ENCODE results near the gene FAM161A. TPM values are rescaled to one million over a fixed set of nuclear protein-coding genes. Genes with fewer than 3 reads are reported as not detected.

Gene FAM161A
- total and polyA plus RNA-seq, 2 experiments from 2014 or later = 16.2 to 27.4 TPM

DNA sequence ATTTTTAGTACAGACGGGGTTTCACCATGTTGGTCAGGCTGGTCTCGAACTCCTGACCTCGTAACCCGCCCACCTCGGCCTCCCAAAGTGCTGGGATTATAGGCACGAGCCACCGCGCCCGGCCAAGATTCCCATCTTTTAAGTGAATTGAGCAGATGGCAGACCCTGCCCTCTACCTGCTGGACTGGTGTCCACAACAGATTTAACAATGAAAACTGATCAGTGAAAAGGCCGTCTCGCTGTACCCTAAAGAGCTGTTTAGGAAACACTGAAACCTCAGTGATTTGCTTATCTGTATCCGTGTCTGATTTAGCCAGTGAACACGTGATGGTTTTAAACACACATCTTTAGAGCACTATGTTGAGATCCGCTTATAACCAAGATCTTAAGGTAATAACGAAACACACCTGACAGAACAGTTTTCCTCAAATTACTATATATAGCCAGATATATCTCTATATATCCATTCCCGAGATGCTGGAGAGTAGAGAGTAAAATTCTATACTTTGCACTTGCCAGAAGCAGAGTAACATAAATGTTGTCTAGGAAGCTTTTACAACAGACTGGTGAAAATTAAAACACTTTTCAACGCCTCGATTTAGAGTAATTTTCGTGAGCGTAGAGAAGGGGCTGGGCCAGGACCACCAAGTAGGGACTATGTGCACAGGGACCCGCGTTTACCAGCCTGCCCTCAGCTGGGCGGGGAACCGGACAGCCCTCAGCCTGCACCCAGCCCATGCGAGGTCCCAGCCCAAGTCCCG, 594 bp downstream of the FAM161A start:
- Mint-ChIP-seq H3K9me3 (no peaks in the 10 kb centered on the region), H3K27me3 (ENCODE audit: insufficient read depth, low read depth, poor library complexity) (peaks cover 16% of the 10 kb centered on the region), H3K4me3 (peak overlapping the region; percentile 89), H3K4me1 (peaks cover 11% of the 10 kb centered on the region; the same call in 2 of the 3 replicates), H3K27ac (peak overlapping the region; percentile 95), H3K36me3 (ENCODE audit: low read depth) (no peaks in the 10 kb centered on the region)
- Histone ChIP-seq H2AFZ (peak overlapping the region; percentile 94), H3K79me2 (replicated peaks; ENCODE audit: insufficient read depth) (no peaks in the 10 kb centered on the region), H4K20me1 (replicated peaks; ENCODE audit: insufficient read depth) (no peaks in the 10 kb centered on the region), H3K4me1 (ENCODE audit: insufficient read depth) (no peaks in the 10 kb centered on the region), H3K27ac (ENCODE audit: low read depth) (0 out of 2 replicates have a peak overlapping the region, but pooled peaks have one; percentile 60), H3K4me2 (peak overlapping the region; percentile 86), H3F3A (replicated peaks; ENCODE audit: low read depth) (no peaks in the 10 kb centered on the region; the same call in 1 of the 2 replicates), H3K27me3 (ENCODE audit: insufficient read depth) (no peaks in the 10 kb centered on the region), H3K9me2 (ENCODE audit: insufficient read depth) (no peaks in the 10 kb centered on the region), H3K36me3 (ENCODE audit: insufficient read depth) (no peaks in the 10 kb centered on the region), H3K4me3 (peak overlapping the region; percentile 77)
- DNase-seq (ENCODE audit: low spot score) = peak; percentile 74
- peak; percentile 82 for ATAC-seq
- TF ChIP-seq, protein P1, sequence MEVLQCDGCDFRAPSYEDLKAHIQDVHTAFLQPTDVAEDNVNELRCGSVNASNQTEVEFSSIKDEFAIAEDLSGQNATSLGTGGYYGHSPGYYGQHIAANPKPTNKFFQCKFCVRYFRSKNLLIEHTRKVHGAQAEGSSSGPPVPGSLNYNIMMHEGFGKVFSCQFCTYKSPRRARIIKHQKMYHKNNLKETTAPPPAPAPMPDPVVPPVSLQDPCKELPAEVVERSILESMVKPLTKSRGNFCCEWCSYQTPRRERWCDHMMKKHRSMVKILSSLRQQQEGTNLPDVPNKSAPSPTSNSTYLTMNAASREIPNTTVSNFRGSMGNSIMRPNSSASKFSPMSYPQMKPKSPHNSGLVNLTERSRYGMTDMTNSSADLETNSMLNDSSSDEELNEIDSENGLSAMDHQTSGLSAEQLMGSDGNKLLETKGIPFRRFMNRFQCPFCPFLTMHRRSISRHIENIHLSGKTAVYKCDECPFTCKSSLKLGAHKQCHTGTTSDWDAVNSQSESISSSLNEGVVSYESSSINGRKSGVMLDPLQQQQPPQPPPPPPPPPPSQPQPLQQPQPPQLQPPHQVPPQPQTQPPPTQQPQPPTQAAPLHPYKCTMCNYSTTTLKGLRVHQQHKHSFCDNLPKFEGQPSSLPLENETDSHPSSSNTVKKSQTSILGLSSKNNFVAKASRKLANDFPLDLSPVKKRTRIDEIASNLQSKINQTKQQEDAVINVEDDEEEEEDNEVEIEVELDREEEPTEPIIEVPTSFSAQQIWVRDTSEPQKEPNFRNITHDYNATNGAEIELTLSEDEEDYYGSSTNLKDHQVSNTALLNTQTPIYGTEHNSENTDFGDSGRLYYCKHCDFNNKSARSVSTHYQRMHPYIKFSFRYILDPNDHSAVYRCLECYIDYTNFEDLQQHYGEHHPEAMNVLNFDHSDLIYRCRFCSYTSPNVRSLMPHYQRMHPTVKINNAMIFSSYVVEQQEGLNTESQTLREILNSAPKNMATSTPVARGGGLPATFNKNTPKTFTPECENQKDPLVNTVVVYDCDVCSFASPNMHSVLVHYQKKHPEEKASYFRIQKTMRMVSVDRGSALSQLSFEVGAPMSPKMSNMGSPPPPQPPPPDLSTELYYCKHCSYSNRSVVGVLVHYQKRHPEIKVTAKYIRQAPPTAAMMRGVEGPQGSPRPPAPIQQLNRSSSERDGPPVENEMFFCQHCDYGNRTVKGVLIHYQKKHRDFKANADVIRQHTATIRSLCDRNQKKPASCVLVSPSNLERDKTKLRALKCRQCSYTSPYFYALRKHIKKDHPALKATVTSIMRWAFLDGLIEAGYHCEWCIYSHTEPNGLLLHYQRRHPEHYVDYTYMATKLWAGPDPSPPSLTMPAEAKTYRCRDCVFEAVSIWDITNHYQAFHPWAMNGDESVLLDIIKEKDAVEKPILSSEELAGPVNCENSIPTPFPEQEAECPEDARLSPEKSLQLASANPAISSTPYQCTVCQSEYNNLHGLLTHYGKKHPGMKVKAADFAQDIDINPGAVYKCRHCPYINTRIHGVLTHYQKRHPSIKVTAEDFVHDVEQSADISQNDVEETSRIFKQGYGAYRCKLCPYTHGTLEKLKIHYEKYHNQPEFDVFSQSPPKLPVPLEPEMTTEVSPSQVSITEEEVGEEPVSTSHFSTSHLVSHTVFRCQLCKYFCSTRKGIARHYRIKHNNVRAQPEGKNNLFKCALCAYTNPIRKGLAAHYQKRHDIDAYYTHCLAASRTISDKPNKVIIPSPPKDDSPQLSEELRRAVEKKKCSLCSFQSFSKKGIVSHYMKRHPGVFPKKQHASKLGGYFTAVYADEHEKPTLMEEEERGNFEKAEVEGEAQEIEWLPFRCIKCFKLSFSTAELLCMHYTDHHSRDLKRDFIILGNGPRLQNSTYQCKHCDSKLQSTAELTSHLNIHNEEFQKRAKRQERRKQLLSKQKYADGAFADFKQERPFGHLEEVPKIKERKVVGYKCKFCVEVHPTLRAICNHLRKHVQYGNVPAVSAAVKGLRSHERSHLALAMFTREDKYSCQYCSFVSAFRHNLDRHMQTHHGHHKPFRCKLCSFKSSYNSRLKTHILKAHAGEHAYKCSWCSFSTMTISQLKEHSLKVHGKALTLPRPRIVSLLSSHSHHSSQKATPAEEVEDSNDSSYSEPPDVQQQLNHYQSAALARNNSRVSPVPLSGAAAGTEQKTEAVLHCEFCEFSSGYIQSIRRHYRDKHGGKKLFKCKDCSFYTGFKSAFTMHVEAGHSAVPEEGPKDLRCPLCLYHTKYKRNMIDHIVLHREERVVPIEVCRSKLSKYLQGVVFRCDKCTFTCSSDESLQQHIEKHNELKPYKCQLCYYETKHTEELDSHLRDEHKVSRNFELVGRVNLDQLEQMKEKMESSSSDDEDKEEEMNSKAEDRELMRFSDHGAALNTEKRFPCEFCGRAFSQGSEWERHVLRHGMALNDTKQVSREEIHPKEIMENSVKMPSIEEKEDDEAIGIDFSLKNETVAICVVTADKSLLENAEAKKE (CRISPR knock-in tag; IDR thresholded peaks at IDR 0.05) = no peak
- TF ChIP-seq NANOG (IDR thresholded peaks at IDR 0.05; ENCODE audit: borderline replicate concordance) (no peak), JUNB (IDR thresholded peaks at IDR 0.05; ENCODE audit: unreplicated experiment) (no peak), STAT1 (IDR thresholded peaks at IDR 0.05; ENCODE audit: unreplicated experiment) (no peak), CREB1 (CRISPR knock-in tag; IDR thresholded peaks at IDR 0.05; ENCODE audit: low read depth) (no peak), POLR2AphosphoS5 (IDR thresholded peaks at IDR 0.05; ENCODE audit: low read depth) (no peak), ZNF331 (CRISPR knock-in tag; IDR thresholded peaks at IDR 0.05; ENCODE audit: low read depth) (no peak), ZNF114 (CRISPR knock-in tag; IDR thresholded peaks at IDR 0.05) (no peak), EZH2 (IDR thresholded peaks at IDR 0.05; ENCODE audit: low read depth, unreplicated experiment) (no peak), EZH2phosphoT487 (IDR thresholded peaks at IDR 0.05; ENCODE audit: unreplicated experiment) (no peak)
- TF ChIP-seq, protein P2, sequence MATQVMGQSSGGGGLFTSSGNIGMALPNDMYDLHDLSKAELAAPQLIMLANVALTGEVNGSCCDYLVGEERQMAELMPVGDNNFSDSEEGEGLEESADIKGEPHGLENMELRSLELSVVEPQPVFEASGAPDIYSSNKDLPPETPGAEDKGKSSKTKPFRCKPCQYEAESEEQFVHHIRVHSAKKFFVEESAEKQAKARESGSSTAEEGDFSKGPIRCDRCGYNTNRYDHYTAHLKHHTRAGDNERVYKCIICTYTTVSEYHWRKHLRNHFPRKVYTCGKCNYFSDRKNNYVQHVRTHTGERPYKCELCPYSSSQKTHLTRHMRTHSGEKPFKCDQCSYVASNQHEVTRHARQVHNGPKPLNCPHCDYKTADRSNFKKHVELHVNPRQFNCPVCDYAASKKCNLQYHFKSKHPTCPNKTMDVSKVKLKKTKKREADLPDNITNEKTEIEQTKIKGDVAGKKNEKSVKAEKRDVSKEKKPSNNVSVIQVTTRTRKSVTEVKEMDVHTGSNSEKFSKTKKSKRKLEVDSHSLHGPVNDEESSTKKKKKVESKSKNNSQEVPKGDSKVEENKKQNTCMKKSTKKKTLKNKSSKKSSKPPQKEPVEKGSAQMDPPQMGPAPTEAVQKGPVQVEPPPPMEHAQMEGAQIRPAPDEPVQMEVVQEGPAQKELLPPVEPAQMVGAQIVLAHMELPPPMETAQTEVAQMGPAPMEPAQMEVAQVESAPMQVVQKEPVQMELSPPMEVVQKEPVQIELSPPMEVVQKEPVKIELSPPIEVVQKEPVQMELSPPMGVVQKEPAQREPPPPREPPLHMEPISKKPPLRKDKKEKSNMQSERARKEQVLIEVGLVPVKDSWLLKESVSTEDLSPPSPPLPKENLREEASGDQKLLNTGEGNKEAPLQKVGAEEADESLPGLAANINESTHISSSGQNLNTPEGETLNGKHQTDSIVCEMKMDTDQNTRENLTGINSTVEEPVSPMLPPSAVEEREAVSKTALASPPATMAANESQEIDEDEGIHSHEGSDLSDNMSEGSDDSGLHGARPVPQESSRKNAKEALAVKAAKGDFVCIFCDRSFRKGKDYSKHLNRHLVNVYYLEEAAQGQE (IDR thresholded peaks at IDR 0.05; ENCODE audit: unreplicated experiment) = no peak
- TF ChIP-seq, protein P3, sequence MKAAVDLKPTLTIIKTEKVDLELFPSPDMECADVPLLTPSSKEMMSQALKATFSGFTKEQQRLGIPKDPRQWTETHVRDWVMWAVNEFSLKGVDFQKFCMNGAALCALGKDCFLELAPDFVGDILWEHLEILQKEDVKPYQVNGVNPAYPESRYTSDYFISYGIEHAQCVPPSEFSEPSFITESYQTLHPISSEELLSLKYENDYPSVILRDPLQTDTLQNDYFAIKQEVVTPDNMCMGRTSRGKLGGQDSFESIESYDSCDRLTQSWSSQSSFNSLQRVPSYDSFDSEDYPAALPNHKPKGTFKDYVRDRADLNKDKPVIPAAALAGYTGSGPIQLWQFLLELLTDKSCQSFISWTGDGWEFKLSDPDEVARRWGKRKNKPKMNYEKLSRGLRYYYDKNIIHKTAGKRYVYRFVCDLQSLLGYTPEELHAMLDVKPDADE (IDR thresholded peaks at IDR 0.05) = no peak
- TF ChIP-seq, protein P4, sequence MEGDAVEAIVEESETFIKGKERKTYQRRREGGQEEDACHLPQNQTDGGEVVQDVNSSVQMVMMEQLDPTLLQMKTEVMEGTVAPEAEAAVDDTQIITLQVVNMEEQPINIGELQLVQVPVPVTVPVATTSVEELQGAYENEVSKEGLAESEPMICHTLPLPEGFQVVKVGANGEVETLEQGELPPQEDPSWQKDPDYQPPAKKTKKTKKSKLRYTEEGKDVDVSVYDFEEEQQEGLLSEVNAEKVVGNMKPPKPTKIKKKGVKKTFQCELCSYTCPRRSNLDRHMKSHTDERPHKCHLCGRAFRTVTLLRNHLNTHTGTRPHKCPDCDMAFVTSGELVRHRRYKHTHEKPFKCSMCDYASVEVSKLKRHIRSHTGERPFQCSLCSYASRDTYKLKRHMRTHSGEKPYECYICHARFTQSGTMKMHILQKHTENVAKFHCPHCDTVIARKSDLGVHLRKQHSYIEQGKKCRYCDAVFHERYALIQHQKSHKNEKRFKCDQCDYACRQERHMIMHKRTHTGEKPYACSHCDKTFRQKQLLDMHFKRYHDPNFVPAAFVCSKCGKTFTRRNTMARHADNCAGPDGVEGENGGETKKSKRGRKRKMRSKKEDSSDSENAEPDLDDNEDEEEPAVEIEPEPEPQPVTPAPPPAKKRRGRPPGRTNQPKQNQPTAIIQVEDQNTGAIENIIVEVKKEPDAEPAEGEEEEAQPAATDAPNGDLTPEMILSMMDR (conservative IDR thresholded peaks at IDR 0.05; ENCODE audit: low read depth in 2 of 2) = no peak
